Endometrium (tissue), 2 donors: ENCODE results near the gene SLC25A28.

Source experiments
- FAIRE-seq: peaks from 2 replicates; lab custom pipeline; 2012; peaks lifted over from hg19 to GRCh38; lab: Jason Lieb, UNC
- donor health status: control.
- donor health status: control.

SLC25A28 gene, protein sequence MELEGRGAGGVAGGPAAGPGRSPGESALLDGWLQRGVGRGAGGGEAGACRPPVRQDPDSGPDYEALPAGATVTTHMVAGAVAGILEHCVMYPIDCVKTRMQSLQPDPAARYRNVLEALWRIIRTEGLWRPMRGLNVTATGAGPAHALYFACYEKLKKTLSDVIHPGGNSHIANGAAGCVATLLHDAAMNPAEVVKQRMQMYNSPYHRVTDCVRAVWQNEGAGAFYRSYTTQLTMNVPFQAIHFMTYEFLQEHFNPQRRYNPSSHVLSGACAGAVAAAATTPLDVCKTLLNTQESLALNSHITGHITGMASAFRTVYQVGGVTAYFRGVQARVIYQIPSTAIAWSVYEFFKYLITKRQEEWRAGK

DNA sequence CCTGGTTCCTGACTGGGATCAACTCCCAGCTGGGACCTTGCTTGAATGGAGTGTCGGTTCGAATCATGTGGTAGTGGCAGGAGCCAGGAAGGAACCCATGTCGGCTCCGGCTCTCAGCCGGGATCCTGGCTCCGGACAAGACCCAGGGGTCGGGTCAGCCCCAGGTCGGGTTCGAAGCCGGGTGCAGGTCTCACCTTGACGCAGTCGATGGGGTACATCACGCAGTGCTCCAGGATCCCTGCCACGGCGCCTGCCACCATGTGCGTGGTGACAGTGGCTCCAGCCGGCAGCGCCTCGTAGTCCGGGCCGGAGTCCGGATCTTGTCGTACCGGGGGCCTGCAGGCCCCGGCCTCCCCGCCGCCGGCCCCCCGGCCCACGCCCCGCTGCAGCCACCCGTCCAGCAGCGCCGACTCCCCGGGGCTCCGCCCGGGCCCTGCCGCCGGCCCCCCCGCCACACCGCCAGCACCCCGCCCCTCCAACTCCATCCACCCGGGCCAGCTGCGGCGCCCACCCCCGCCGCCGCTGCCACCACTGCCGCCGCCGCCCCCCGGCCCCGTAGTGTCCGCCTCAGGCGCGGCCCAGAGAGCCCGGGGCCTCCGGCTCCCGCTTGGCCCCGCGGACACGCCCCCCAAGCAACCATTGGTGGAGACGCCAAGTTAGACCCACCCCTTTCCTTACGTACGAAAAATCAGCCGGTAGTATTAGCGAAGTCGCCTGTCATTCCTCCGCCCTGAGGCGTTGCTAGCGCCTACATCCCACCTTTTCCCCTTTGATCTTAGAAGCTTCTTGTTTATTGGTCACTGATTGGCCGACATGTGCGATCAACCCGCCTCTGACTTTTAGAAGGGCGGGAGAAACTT, at the start of gene SLC25A28:
TSS of gene SLC25A28 (minus strand) at position 589 of the 860 bp plus-strand sequence. CDS start at position 485, 104 bp downstream.
- FAIRE-seq: peak; percentile 100

DNA sequence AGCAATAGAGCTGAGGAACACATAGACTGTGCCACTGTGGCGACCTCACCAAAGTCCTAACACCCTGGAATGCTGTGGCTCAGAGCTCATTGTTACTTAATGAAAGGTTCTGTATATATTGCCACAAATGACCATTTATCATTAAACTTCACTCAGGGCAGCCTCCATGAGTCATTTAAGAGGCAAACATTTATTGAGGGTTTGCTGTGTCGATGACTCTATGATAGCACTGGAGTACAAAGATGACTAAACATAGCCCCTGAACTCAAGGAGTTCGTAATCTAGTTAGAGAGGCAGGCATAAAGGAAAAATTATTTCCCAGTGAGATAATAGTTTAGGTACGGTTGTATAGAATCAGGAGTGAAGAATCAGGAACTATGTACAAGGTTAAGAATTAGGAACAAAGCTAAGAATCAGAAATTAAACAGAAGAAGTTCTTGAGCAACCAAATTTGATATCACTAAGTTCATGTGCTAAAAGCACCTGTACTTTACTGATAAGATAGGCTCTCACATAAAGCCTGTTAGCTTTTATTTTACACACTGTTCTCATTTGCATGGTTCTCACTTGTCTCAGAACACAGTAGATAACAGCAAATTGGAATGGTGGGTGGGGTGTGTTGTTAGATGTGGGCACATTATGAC, 47.0 kb upstream of the SLC25A28 start:
- no peak for FAIRE-seq

- no peak for FAIRE-seq
These were observed 45.1 kb upstream of the SLC25A28 start for GRCh38 chr10:99665304-99665703.

DNA sequence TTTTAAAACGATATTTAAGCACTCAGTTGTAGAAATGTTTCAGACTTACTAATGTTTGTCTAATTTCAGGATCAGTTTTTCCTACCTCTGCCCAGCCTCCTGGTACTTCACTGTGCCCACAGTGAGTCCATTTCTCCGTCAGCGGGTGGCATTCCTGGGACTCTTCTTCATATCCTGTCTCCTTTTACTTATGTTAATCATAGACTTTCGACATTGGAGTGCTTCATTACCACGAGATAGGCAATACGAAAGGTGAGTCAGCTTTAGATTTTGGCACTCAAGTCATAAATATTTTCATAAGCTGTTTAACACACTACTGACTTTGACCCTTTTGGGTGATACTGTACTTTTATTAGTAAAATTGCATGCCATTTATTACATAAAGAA, 41.1 kb upstream of the SLC25A28 start:
- no peak for FAIRE-seq

GRCh38 chr10:99660662-99661376, 40.6 kb upstream of the SLC25A28 start:
- FAIRE-seq: no peak

DNA sequence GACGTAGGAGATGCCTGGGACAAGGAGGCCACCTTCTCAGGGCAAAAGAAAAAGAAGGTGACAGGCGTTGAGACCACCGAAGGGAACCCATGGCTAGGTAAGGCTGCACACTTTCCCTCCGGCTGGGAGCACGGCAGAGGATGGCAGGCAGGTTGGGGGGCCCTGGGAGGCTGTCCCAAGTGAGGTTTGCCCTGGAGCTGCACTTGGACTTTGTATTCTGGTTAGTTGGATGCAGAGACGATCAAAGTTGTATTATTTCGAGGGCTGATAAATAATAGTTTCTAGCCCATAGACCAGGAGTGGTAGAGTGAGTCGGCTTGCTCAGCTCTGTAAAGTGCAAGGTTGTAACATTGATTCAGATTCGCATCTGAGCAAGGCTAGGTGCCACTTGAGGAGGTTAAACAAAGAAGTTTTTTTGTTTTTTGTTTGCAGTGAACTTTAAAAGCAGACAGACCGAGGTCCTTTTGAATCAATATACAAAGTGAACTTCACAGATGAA, 39.7 kb upstream of the SLC25A28 start:
- no peak for FAIRE-seq

DNA sequence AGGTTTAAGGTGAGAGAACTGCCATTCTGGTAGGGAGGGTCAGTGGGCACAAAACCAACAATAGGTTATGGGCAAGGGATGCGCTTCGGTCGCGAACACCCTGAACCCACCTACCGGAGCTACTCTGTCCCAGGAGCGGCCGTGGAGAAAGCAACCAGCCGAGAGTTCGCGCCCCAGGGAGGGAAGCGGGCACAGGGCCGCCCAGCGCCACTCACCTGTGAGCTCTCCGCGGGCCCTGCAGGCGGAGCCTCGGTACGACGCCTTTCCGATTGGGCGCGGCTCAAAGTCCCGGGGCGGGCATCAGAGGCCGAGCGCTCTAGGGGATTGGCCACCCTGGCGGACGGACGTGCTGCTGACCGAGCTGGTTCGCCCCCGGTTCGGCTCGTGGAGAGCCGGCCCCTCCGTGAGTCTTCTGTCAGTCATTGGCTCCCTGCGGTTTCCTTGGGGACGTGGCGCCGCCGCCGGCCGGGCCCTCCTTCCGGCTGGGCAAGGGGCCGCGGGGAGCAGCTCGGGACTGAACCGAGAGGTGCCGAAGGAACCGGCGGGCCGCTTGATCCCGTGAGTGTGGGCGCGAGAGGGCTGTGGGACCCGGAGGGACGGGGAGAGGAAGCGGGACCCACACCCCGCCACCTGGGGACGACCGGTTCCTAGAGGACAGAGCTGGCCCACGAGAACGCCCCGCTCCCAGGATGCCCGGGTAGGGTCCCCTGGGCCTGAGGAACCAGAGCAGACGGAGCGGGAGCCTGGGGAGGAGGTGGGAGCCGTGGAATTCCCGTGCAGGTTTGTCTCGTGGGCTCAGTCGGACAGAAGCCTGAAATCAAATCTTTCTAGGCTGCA, 39.0 kb upstream of the SLC25A28 start, which contains the start of gene ENTPD7:
TSS of gene ENTPD7 (plus strand) at position 479 of the 837 bp plus-strand sequence. CDS start 448 bp downstream, outside the sequence.
- FAIRE-seq: peak; percentile 90

DNA sequence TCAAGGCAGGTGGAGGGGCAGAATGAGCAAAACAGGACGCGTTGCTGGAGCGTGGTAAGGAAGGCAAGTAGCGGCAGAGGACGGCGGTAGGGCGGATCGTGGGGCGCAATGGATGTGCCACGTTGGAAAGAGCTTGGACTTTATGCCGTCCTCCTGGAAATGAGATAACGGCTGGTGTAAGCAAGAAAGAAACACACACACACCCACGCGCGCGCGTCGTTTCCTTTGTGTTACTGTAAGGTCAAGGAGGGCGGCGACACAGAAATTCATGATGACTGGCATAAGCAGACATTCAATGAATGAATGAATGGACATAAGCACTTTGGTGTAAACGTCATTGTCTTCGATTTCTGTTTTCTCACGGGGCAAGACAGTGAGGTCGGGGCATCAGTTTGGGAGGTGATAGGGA, 38.4 kb upstream of the SLC25A28 start:
- no peak for FAIRE-seq

DNA sequence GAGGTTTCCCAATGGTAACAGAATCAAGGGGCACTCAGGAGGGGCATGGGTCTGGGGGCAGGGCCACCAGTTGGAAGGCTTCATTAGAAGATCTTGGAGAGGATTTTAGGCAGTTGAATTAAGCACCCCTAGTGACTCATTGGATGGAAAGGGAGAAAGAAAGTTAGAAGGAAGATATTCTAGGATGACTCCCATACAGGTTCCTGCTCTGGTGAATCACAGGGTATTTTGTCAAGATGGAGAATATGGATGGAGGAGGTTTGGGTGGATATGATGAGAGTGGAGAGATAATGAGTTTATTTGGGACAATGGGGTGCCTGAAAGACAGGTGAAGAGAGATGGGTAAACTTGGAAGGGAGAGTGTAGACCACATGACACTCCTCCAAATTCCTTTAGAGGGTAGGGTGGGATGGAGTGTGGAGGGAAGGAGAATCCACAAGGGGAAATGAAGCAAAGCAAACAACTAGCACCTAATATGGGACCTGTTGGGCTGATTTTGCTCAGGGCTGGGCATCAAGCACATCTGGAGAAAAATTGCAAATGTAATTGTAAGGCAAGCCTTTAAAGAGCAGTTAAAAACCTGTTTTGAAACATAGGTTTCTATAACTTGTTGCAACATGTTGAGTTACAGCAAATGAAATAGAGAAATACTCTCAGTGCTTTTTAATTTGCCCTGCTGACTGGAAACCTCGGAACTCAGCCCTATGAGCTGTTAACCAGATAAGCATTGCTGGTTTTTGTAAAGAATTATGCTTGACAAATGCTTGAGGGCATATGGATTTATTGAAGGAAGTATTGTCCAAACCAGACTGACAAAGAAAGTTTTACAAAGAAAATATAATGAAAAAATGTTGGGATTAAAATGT, 36.2 kb upstream of the SLC25A28 start:
- FAIRE-seq: no peak

DNA sequence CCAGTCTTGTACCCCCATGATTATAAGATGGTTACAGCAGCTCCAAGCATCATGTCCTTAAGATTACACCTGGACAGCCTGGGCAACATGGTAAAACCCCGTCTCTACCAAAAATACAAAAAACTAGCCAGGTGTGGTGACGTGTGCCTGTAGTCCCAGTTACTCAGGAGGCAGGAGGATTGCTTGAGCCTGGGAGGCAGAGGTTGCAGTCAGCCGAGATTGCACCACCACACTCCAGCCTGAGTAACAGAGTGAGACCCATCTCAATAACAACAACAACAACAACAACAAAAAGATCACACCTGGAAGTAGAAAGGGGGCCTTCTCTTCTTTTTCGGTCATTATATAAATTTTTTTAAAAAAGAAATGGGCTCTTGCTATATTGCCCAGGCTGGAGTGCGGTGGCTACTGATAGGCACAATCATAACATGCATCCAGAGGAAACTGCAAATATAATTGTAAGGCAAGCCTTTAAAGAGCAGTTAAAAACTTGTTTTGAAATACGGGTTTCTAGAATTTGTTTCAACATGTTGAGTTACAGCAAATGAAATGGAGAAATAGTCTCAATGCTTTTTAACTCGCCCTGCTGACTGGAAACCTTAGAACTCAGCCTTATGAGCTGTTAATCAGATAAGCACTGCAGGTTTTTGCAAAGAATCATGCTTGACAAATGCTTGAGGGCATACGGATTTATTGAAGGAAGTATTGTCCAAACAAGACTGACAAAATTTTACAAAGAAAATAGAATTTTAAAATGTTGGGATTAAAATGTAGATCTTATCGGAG, 34.3 kb upstream of the SLC25A28 start:
- no peak for FAIRE-seq

- no peak for FAIRE-seq
These were observed 32.7 kb upstream of the SLC25A28 start for GRCh38 chr10:99652800-99653390.

GRCh38 chr10:99648717-99649116, 28.5 kb upstream of the SLC25A28 start:
- FAIRE-seq: no peak

- no peak for FAIRE-seq
These were observed 27.4 kb upstream of the SLC25A28 start for GRCh38 chr10:99647601-99648151.

DNA sequence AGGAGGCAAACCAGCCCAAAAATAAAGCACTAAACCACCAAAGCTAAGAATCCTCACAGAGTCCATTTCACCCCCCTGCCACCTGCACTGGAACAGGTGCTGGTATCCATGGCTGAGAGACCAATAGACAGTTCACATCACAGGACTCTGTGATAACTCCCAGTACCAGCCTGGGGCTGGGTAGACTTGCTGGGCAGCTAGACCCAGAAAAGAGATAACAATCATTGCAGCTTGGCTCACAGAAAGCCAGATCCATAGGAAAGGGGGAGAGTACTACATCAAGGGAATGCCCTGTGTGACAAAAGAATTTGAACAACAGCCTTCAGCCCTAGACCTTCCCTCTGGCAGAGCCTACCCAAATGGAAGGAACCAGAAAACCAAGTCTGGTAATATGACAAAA, 13.6 kb upstream of the SLC25A28 start:
- no peak for FAIRE-seq

GRCh38 chr10:99631496-99631895, 11.3 kb upstream of the SLC25A28 start:
- FAIRE-seq: no peak

- FAIRE-seq: no peak
These were observed 10.8 kb upstream of the SLC25A28 start for GRCh38 chr10:99630991-99631390.

GRCh38 chr10:99630433-99630832, 10.2 kb upstream of the SLC25A28 start:
- FAIRE-seq: no peak

GRCh38 chr10:99629625-99629978, 9.4 kb upstream of the SLC25A28 start:
- no peak for FAIRE-seq
